HG03045 (cell line): Measurements from ENCODE around the gene SPRR4.

ENCODE experiments used
- ATAC-seq: cut with Tn5 transposase; IDR thresholded peaks from one replicate; pipeline ENCODE4 v1.9.1; 2021; ENCODE audit warnings: mild to moderate bottlenecking, moderate library complexity; ENCODE audit not compliant: unreplicated experiment

The SPRR4 gene

GRCh38 chr1:152965853-152966252, 4.6 kb upstream of the SPRR4 start:
- no peak for ATAC-seq

GRCh38 chr1:152967201-152967600, 3.2 kb upstream of the SPRR4 start:
- no peak for ATAC-seq

GRCh38 chr1:152968248-152968647, 2.2 kb upstream of the SPRR4 start:
- ATAC-seq: no peak

GRCh38 chr1:152969036-152969435, 1.4 kb upstream of the SPRR4 start:
- ATAC-seq: no peak

- ATAC-seq: no peak
Observed at GRCh38 chr1:152972196-152972886, 1.9 kb downstream of the SPRR4 start.

DNA sequence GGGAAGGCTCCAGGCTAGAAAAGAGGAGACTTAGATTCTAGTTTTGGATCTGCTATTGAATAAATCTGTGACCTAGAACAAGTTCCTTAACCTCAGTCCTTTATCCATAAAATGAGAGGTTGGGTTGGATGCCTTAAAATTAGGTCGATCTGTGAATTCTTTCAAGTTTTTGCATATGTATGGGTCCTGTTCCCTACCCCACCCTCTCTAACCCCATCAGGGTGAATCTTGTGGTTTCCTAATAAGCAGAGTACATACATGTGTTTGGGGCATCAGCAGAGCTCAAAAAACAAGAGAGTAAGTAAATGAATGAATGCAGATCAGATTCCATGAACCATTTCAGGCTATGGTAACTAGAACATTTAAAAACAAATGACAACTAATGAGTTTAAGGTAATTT, 6.2 kb downstream of the SPRR4 start:
- no peak for ATAC-seq

DNA sequence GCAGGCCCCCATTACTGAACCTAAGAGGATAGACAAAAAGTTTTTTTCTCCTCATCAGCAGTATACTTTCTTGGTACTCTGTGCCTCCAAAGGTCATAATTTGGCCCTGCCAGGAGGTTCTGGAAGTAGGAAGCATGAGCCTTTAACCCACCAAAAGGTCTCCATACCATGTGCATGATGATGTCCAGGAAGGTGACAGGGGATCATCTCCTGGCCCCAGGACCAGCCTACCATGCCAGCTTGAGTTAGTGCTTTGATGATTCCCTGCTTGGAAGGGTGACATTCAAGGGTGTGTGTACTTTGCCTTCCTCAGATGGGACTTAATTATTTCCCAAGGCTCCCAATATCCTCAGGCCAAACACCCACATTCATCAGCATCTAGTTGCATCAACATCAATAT, 7.2 kb downstream of the SPRR4 start:
- no peak for ATAC-seq

DNA sequence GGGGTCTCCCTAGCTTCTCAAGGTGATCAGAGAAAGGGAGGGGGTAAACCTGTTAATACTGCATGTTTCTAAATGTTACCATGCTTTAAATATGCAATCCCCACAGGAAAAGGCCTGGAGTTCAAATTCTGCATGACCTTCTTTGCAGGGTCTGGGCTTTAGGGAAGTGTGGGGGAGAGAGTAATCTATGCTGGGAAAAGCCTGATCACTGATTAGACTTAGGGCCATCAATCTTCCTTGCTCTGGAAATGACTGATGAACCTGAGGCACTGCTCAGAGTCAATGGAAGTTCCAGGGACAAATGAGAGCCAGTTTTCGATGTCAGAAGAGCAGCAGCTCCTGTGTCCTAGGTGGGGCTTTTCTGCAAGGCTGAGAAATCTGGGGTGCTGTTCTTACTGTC, 10.2 kb downstream of the SPRR4 start:
- no peak for ATAC-seq

DNA sequence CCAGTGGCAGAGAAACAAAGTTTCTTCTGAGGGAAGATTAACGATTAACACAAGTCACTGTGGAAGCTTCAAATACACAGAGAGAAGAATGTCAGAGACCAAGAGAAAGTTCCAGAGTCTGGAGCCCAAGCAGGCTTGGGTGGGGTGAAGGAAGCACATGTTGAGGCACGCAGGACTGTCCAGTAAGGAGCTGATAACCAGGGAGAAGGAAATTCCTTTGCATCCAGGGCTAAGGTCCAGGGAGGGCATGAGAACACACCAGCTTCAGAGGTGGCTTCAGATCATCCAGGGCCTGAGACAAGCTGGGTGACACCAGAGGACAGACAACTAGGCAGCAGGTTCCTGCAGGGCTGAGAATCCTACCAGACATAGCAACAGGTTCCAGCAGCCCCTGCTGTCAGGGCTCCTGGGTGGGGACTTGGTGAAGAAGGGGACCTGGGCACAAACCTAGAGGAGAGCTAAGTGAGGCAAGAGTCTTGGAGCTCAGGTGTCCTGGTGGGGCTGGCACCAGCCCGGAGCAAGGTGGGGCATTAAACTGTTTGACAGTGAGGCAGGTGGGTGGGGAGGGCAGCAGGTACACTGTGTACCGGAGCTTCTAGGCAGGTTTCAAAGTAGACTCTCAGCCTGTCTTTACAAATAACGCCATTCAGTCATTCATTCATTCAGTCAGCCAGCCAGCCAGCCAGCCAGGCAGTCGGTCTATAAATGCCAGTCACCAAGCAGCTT, 10.9 kb downstream of the SPRR4 start:
- ATAC-seq: no peak

- no peak for ATAC-seq
Observed at GRCh38 chr1:152982076-152982475, 11.6 kb downstream of the SPRR4 start.

- ATAC-seq: no peak
Observed at GRCh38 chr1:152983234-152983633, 12.8 kb downstream of the SPRR4 start.

DNA sequence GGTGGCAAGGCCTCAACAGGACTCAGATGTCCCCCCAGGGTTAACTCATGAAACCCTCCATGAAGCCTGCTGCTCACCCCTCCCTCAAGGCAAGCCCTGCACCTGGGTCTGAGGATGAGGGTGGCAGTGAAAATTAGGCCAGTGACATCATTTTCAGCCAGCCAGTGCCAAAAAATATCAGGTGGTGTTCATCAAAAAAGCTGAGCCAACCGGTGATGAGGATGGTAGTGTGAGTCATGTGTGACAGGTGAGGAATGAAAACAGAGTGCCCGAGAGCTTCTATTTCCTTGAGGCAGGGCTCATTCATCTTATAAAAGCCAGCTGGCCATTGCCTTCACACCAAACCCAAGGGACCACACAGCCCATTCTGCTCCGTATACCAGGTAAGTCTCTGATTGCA, 13.3 kb downstream of the SPRR4 start, which contains the start of gene SPRR1A:
Gene SPRR1A (plus strand): TSS at position 339 of the 400 bp plus-strand sequence. CDS start 1,150 bp downstream, outside the sequence.
- ATAC-seq: no peak

DNA sequence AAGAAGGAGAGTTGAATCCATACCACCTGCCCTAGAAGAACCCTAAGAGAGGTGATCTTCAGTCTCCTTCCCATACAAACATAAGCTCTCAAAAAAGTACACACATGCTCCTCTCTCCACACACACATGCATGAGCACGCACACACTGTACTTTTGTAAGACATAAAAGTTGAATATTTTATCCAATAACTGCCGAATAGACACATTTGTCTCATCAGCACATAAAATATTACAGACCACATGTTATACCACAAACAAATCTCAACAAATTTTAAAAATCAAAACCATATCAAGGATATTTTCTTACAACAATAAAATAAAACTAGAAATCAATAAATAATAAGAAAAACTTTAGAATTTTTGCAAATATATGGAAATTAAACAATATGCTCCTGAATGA, 16.1 kb downstream of the SPRR4 start:
- ATAC-seq: no peak

DNA sequence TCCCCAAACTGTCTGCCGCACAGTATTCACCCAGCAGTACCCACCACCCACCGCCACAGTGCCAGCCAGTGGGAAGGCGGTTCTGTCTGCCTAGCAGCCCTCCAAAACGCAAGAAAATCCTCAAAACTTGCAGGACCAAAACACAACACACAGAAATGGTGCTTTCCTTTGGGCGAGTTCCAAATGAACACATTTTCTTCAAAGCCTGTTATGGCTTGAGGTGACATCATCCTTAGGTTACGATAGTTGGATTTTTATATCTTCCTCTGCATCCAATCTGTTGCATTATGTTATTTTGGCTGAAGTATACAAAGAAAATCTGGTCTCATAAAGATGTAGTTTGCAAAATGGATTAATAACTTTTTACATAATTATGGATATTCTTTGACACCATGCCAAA, 22.7 kb downstream of the SPRR4 start:
- no peak for ATAC-seq

DNA sequence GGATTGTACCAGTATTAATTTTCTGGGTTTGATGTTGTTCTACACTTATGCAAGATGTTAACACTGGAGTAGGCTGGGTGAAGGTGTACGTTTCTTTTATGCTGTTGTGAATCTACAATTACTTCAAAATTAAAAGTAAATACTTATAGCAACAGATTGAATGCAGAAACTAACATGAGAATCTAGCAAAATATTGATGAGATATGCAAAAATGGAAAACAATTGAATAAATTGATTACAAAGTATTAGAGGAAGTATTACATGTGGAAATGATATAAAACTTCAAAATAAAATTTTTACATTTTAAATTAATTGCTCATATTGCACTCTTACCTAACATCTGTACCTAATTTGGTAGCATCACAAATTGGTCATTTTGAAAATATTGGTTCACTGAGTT, 25.4 kb downstream of the SPRR4 start:
- no peak for ATAC-seq

- ATAC-seq: no peak
Observed at GRCh38 chr1:152996633-152997400, 26.4 kb downstream of the SPRR4 start.

DNA sequence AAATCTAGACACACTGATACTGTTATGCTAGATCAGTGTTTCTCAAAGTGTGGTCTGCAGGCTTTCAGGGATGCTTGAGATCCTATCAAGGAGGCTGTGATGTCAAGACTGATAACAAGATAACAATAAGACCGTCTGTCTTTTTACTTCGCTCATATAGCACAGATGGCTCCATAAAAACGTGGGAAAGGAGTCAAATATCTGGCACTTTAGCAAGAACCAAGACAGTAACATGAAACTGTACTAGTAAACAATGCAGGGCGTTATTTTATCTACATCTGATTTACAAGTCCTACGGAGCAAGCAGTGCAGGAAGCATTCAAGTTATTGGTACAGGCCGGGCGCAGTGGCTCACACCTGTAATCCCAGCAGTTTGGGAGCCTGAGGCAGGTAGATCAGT, 27.5 kb downstream of the SPRR4 start:
- ATAC-seq: no peak

DNA sequence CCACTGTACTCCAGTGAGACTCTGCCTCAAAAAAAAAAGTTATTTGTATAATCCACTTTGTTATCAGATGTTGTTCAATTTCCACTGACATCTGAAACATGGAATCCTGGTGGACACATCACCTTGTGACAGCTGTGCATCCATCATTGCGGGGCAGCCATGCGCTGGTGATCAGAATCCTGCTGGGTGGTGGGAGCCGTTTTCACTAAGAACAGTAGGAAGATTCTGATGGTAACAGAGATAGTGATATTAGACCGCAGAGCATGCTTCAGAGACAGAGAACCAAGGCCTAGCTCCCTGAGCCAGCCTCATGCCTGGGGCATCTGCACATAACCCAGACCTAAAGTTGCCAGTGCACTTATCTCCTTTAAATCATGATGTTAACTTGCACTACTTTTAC, 28.0 kb downstream of the SPRR4 start:
- ATAC-seq: no peak

- no peak for ATAC-seq
Observed at GRCh38 chr1:152999818-153000217, 29.4 kb downstream of the SPRR4 start.

- no peak for ATAC-seq
Observed at GRCh38 chr1:153000294-153000693, 29.8 kb downstream of the SPRR4 start.

GRCh38 chr1:153001382-153001781, 30.9 kb downstream of the SPRR4 start, which contains the start of gene SPRR3:
Gene SPRR3, plus strand, starts transcription at chr1:153001749. Its CDS starts 1,272 bp downstream, at chr1:153003021.
- no peak for ATAC-seq
